GM18858 (cell line): ENCODE results near the gene MATN1.

Source experiments
- ATAC-seq: cut with Tn5 transposase; IDR thresholded peaks from one replicate; pipeline ENCODE4 v1.9.1; 2021; ENCODE audit not compliant: unreplicated experiment

The MATN1 gene

DNA sequence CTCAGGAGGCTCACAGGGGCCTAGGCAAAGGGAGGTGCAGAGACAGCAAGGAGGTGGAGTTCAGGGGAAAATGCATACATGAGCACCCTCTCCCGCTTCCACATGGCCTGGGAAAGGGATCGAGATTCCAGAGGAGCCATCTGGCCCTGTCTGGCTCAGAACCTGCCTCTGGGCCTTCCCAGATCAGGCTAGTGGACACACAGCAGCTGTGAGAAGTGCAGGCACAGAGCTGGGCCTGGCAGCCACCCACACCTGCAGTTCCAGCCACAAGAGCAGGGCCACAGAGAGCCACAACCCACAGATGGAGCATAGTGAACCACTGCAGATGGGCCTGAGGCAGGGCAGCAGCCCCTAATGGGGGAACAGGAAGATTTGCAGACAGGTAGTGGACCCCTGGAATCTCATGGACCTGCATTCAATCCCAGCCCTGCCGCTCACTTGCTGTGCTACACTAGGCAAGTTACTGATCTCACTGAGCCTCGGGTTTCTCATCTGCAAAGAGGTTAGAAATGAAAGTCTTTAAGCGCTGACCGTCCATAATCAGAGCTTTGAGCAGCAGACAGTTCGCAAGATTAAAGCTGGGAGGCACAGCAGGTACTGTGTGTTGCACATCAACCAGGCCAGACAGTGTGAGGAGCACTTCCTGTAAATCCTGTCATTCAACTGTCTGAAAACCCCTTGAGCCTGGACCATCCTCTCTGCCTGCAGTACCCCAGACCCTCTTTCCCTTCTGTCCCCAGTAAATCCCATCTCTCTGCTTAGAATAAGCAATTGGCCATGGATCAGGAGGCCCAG is 58.0 kb downstream of the MATN1 start:
- no peak for ATAC-seq

DNA sequence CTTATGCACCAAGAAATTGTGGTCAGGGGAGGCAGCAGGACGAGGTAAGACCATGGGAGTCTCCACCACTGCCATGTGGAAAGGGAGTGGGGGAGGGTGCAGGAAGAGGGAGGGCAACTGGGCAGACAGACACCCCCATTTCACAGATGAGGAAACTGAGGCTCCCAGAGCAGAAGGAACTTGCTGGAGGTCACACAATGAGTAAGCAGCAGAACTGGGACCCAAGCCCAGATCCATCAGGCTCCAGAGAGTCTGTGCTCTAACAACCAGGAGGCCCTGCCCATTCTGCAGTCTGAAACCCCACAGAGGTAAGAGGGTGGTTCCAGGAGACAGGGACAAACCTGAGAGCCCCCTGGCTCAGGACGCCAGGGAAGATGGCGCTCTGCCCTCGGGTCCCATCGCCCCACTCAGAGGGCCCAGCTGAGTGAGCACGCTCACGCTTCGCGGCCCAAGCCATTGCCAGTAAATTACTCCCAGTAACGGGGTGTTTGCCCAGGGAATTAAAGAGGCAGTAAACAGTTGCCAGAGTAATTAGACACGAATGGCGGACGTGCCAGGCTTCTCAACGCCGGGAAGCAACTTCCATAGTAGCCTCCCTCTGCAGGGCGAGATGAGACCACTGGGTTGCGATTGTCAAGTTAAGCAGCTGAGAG is 59.2 kb downstream of the MATN1 start:
- ATAC-seq = no peak

DNA sequence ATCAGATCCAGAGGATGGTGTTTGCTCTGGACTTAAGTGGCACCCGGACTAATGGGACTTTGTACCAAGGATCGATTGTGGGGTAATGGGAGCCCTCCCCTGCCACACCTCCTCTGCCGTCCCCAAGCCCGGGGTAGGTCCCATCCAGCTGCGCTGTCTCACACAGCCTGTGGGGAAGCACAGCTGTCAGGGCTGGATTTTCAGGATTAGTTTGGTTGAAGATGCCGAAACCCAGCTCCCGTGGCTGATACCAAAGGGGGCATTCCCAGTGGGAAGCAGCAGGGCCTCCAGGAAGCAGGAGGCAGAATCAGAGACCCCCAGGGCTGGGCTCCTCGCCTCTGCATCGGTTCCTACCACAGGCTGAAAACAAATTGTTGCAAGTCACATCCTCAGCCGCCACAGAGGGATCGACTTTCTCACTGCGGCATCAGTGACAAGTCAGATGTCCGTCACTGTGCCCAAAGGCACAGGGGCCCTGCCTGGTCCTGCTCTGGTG is 59.7 kb downstream of the MATN1 start:
- no peak for ATAC-seq

DNA sequence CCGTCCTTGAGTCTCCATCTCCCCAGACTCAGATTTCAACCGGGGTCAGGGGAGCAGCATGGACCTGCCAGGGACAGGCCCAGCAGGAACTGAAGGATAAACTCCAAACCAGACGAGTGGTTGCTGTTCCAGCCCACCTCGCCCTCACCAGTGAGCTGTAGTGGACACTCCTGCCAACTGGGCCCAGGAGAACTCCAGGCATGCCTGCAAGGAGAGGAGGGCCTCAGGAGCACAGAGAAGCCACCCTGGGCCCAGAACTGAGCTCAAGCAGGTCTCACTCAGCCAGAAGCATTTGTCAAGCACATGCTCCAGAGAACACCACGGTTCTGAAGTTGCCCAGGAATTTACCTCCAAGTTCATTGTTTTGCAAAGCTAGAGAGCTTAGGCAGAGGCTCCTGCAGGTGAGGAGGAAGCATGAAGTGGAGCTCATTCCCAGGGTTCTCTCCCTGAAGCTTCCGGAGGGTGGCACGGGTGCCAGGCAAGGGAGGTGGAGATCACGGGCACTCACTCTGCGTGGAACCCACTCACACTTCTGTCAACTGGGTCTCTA is 61.0 kb downstream of the MATN1 start:
- ATAC-seq = no peak

DNA sequence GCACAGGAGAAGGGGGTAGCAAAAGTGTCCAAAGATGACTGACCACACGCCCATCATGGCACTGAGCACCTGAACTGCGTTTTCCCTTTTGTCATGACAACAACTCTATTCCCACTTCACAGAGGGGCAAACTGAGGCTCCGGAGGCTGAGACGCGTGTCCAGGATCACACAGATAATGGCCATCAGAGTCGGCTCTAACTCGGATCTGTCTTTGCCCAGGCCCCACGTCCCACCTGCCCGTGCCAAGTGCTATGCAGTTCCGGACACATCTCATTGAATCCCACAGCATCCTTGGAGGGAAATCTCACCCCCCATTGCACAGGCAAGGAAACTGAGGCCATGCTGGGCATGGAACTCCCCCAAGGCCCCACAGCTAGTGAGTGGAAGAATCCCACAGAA is 62.1 kb downstream of the MATN1 start:
- ATAC-seq = no peak
